Measurements from ENCODE around the gene NAALADL1.
A peak's percentile ranks its signal among the peaks of the same experiment; 100 is the strongest.

Gene NAALADL1

DNA sequence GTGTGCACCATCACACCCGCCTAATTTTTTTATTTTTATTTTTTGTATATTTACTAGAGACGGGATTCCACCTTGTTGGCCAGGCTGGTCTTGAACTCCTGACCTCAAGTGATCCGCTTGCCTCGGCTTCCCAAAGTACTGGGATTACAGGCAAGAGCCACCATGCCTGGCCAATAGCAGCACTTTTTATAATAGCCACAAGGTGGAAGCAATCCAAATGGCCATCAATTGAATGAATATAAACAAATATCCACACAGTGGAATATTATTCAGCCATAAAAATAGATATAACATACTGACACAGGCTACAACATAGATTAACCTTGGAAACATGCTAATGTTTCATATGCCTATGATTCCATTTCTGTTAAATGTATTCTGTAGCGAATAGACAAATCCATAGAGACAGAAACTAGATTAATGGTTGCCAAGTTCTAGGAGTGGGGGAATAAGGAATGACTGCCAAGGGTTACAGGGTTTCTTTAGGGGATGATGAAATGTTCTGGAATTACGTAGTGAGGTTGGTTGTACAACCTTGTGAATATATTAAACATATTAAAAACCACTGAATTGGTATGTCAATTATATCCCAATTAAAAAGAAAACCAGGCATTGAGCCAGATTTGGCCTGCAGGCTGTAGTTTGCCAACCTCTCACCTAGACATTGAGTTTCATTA lies 42.5 kb upstream of the NAALADL1 start:
- Histone ChIP-seq H3K9ac (ENCODE audit: low read length) (no peak overlapping the region), H3K27ac (ENCODE audit: low read depth, low read length) (no peak overlapping the region), H3K27me3 (ENCODE audit: low read length) (no peaks in the 10 kb centered on the region), H3F3A (ENCODE audit: insufficient read depth) (no peaks in the 10 kb centered on the region), H3K4me3 (ENCODE audit: insufficient read depth, low read length, poor library complexity, severe bottlenecking) (no peak overlapping the region), H3K9me3 (ENCODE audit: insufficient read depth, low read length) (no peaks in the 10 kb centered on the region), H3K4me2 (ENCODE audit: low read depth, low read length, poor library complexity, severe bottlenecking) (no peak overlapping the region), H3K36me3 (ENCODE audit: low read length) (peaks cover 6% of the 10 kb centered on the region; the same call in 1 of the 2 replicates), H4K20me1 (ENCODE audit: low read depth, low read length) (no peaks in the 10 kb centered on the region), H3K9me2 (replicated peaks; ENCODE audit: insufficient read depth, low read length) (no peaks in the 10 kb centered on the region), H2AFZ (ENCODE audit: low read depth, low read length, severe bottlenecking) (no peak overlapping the region), H3K79me2 (ENCODE audit: insufficient read depth, low read length) (peaks cover 37% of the 10 kb centered on the region)
- no peak for TF ChIP-seq EZH2phosphoT487 (conservative IDR thresholded peaks at IDR 0.05; ENCODE audit: low read length)
- TF ChIP-seq, protein P1, sequence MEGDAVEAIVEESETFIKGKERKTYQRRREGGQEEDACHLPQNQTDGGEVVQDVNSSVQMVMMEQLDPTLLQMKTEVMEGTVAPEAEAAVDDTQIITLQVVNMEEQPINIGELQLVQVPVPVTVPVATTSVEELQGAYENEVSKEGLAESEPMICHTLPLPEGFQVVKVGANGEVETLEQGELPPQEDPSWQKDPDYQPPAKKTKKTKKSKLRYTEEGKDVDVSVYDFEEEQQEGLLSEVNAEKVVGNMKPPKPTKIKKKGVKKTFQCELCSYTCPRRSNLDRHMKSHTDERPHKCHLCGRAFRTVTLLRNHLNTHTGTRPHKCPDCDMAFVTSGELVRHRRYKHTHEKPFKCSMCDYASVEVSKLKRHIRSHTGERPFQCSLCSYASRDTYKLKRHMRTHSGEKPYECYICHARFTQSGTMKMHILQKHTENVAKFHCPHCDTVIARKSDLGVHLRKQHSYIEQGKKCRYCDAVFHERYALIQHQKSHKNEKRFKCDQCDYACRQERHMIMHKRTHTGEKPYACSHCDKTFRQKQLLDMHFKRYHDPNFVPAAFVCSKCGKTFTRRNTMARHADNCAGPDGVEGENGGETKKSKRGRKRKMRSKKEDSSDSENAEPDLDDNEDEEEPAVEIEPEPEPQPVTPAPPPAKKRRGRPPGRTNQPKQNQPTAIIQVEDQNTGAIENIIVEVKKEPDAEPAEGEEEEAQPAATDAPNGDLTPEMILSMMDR (IDR thresholded peaks at IDR 0.05; ENCODE audit: insufficient read depth, low read length, poor library complexity, severe bottlenecking) = no peak

DNA sequence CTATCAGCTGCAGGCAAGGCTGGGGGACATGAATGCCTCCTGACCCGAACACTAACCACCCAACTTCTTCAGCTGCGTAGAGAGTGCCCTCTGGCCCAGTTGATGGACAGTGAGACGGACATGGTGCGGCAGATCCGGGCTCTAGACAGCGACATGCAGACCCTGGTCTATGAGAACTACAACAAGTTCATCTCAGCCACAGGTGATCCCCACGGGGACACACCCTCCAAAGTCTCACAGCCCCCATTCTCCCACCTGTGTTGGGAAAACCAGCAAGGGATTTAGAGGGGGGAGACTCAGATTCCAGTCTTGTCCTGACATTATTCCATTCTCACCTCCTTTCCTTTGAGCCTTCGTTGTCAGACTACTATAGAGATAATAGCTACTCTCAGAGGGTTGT lies 38.6 kb upstream of the NAALADL1 start:
- H3K36me3 ChIP-seq (ENCODE audit: low read length) = peaks cover 6% of the 10 kb centered on the region; the same call in 1 of the 2 replicates
- no peaks in the 10 kb centered on the region for H4K20me1 ChIP-seq (ENCODE audit: low read depth, low read length)
- H3K4me3 ChIP-seq (ENCODE audit: insufficient read depth, low read length, poor library complexity, severe bottlenecking) = peak overlapping the region; percentile 82
- H3K9me3 ChIP-seq (ENCODE audit: insufficient read depth, low read length) = no peaks in the 10 kb centered on the region
- H2AFZ ChIP-seq (ENCODE audit: low read depth, low read length, severe bottlenecking) = no peak overlapping the region
- H3K9me2 ChIP-seq (replicated peaks; ENCODE audit: insufficient read depth, low read length) = no peaks in the 10 kb centered on the region
- peaks cover 33% of the 10 kb centered on the region for H3K79me2 ChIP-seq (ENCODE audit: insufficient read depth, low read length)
- no peak for TF ChIP-seq EZH2phosphoT487 (conservative IDR thresholded peaks at IDR 0.05; ENCODE audit: low read length)
- TF ChIP-seq, protein P1 (IDR thresholded peaks at IDR 0.05; ENCODE audit: insufficient read depth, low read length, poor library complexity, severe bottlenecking) = no peak
- H3K27me3 ChIP-seq (ENCODE audit: low read length) = no peaks in the 10 kb centered on the region
- H3K4me2 ChIP-seq (ENCODE audit: low read depth, low read length, poor library complexity, severe bottlenecking) = peak overlapping the region; percentile 76
- peak overlapping the region; percentile 77 for H3K9ac ChIP-seq (ENCODE audit: low read length)
- no peak overlapping the region; the same call in 1 of the 2 replicates for H3K27ac ChIP-seq (ENCODE audit: low read depth, low read length)
- peaks cover 7% of the 10 kb centered on the region for H3F3A ChIP-seq (ENCODE audit: insufficient read depth)

- peak within 1 kb of the TSS; percentile 77 for H3K9ac ChIP-seq (ENCODE audit: low read length)
- peak within 1 kb of the TSS; percentile 82 for H3K4me3 ChIP-seq (ENCODE audit: insufficient read depth, low read length, poor library complexity, severe bottlenecking)
- no peaks in the 10 kb centered on the region for H3K27me3 ChIP-seq (ENCODE audit: low read length)
- H2AFZ ChIP-seq (ENCODE audit: low read depth, low read length, severe bottlenecking) = peak within 1 kb of the TSS; percentile 89
- peak within 1 kb of the TSS; percentile 76 for H3K4me2 ChIP-seq (ENCODE audit: low read depth, low read length, poor library complexity, severe bottlenecking)
- H3K27ac ChIP-seq (ENCODE audit: low read depth, low read length) = peak within 1 kb of the TSS; percentile 53
- no peaks in the 10 kb centered on the region for H3K9me2 ChIP-seq (replicated peaks; ENCODE audit: insufficient read depth, low read length)
- H4K20me1 ChIP-seq (ENCODE audit: low read depth, low read length) = no peaks in the 10 kb centered on the region
- TF ChIP-seq EZH2phosphoT487 (conservative IDR thresholded peaks at IDR 0.05; ENCODE audit: low read length) = no peak
- TF ChIP-seq, protein P1 (IDR thresholded peaks at IDR 0.05; ENCODE audit: insufficient read depth, low read length, poor library complexity, severe bottlenecking) = no peak
- peaks cover 9% of the 10 kb centered on the region for H3F3A ChIP-seq (ENCODE audit: insufficient read depth)
- H3K36me3 ChIP-seq (ENCODE audit: low read length) = peaks cover 6% of the 10 kb centered on the region; the same call in 1 of the 2 replicates
- no peaks in the 10 kb centered on the region for H3K9me3 ChIP-seq (ENCODE audit: insufficient read depth, low read length)
- peaks cover 33% of the 10 kb centered on the region for H3K79me2 ChIP-seq (ENCODE audit: insufficient read depth, low read length)
Observed at GRCh38 chr11:65095974-65096806, 37.8 kb upstream of the NAALADL1 start, which contains the start of gene VPS51. VPS51 (plus strand) TSS chr11:65096214; CDS start chr11:65096251, 37 bp downstream.

Measured in SU-DHL-6 (cell line).